Cerebellar cortex (tissue), 1 donor: ENCODE results near the gene SLC24A3.
"Not testable (repeated sequence)": the region's sequence is repeated elsewhere in the genome, so short reads cannot be mapped to it uniquely, and the experiment has no call there.

ENCODE experiments used
- DNase-seq: peaks from one replicate; pipeline ENCODE4 v3.0.0-alpha.2; 2015; ENCODE audit warnings: low spot score

SLC24A3 gene

GRCh38 chr20:19678591-19678990, 466.1 kb downstream of the SLC24A3 start:
- DNase-seq = not testable (repeated sequence)

- no peak for DNase-seq
Measured at GRCh38 chr20:19679900-19680495, 467.6 kb downstream of the SLC24A3 start.

DNA sequence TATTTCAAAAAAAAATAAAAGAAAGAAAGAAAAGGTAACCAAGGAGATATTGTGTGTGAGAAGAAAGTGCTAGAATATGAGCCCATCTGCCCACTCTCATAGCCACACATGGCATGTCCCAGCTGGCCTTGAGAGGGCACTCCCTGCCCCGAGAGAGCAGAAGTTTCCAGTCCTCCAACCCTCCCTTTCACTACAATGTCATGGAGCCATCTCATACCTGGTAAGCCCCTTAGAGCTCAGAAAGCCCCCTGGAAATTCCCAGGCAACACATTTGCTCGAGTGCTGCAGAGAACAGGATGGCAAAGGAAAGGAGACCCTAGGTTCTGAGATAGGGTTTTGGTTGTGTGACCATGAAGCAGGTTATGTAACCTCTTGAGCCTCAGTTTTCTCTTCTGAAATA, 469.8 kb downstream of the SLC24A3 start:
- no peak for DNase-seq

- no peak for DNase-seq
Measured at GRCh38 chr20:19683188-19683587, 470.7 kb downstream of the SLC24A3 start.

GRCh38 chr20:19683822-19684221, 471.4 kb downstream of the SLC24A3 start:
- DNase-seq = no peak

- DNase-seq = peak; percentile 16
Measured at GRCh38 chr20:19688031-19688806, 475.8 kb downstream of the SLC24A3 start.

DNA sequence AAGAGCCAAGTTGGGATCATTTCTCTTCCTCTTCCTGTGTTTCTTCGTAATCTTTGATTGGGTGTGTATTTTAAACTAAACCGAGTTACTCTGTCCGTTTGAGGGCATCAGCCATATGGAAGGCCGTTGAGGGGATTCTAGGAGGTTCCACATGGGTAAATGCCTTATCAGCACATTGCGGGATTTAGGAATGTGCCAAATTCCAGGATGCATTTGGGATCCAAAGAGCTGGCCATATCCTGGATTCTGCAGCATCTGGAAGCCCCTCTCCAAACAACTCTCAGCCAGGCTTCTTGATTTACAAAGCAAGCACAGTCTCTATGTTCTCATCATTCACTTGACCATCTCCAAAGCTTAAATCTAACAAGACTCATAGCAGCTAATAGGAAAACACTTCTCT, 478.0 kb downstream of the SLC24A3 start:
- DNase-seq = no peak

DNA sequence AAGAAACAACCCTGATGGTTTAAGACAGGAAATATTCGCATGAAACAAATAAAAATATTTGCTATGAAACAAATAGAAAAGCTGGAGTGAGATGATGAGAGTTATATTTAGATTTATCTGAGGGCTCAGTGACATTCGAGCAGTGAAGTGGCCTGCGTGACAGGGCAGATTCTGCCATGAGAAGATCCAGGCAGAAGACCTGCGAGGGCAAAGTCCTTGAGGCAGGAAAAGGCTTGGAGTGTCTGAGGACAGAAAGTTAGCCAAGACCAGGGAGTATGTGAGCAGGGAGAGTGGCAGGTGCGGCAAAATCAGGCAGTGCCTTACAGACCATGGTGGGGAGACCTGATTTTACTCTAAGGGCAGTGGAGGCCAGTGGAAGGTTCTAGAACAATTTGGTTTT, 478.7 kb downstream of the SLC24A3 start:
- no peak for DNase-seq

DNA sequence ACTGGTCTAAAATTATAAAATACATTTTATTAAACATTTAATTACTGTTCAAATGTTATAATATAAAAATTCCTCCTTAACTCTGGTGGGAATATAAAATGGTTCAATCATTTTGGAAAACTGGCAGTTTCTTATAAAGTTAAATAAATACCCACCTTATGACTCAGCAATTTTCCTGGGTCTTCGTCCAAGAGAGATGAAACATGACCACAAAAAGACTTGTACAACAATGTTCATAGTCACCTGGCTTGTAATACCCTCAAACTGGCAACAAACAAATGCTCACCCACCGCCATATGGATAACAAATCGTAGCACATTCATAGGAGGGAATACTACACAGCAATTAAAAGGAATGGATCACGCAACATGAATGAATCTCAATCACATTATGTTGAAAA, 479.7 kb downstream of the SLC24A3 start:
- DNase-seq = no peak

DNA sequence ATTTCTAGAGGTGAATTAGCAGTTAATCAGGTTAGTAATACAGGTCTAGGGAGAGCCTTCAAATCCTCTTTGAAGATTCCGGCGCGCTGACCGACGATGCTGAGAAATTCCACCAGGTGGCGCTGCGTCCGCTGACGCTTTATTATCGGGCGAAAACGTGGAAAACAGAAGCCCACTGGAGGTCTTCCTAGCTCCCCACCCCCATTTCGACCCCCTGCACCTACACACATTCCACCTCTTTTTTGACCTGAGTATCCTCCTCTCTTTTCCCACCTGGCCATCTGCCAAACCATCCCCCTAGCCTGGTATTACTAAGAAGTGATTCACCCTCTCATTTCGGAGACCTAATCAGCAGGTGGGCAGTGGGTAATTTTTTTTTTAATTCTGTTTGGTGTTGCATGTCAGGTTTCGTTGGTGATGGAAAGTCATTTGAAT, 480.3 kb downstream of the SLC24A3 start:
- DNase-seq = peak; percentile 23

DNA sequence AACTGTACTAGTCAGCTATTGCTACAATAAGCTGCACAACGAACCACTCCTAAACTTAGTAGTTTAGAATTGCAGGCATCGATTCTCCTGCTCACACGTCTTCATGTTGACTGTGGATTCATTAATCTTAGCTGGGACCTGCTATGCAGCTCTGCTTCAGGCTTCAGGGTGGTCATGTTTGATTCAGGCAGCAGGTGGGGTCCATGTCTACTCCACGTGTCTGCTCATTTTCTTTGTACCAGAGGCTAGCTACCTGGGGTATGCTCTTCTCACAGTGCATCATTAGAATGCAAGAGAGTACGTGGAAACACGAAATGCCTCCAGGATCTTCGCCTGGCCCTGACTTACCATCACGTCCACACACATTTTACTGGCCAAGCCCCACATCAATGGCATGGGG, 481.1 kb downstream of the SLC24A3 start:
- DNase-seq = no peak

DNA sequence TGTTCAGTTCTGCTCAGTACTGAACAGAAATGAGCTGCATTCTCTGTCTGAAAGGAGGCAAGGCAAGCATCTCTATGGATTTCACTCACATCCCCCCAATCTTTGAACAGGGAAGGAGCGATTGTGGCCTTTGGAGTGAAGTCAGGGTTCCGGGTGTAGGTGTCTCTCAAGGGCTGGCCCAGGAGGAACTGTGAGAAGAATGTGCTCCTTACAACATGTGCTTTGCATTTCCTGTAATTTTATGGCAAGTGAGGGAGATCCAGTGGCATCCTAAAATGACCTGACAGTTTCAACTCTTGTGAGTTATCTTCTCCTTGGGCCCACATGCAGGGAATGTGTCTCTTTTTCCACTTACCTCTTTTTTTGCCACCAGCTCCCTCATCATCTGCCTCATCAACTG, 482.6 kb downstream of the SLC24A3 start:
- no peak for DNase-seq

- DNase-seq = no peak
Measured at GRCh38 chr20:19696620-19697019, 484.2 kb downstream of the SLC24A3 start.

DNA sequence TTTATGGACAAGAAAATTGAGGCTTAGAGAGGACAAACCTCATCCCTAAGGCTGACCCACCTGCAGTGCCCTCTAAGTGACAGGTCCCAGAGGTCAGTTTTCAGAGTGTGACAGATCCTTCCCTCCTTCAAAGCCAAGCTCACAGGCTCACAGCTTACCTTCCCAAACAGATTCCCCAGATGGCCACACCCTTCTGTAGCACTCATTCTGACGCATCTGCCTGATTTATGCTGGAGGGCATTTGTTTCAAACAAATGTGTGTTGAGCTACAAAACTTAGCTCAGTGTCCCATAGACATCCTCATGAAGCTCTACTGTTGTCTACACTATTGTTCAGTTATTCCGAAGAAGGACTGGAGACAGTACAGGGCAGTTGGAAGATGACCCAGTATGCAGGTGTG, 485.0 kb downstream of the SLC24A3 start:
- no peak for DNase-seq

GRCh38 chr20:19699180-19699971, 486.9 kb downstream of the SLC24A3 start:
- DNase-seq = no peak

GRCh38 chr20:19701429-19701828, 489.0 kb downstream of the SLC24A3 start:
- DNase-seq = no peak

DNA sequence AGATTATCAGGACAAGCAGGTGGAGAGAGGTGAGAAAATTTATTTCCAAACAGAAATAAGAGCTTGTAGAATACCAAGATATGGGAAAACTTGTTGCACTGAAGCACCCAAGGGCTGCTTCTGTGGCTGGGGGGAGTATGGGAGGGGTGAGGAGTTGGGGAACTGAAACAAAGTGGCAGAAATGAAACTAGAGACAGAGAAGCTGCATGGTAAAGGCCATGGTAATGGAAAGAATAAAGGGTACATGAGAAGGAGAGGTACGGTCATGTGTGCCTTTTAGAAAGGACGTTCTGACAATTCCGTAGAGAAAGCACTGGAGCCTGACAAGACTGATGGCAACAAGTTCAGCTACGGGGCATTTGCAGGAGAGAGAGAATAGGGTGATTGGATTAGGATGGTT, 494.0 kb downstream of the SLC24A3 start:
- no peak for DNase-seq

DNA sequence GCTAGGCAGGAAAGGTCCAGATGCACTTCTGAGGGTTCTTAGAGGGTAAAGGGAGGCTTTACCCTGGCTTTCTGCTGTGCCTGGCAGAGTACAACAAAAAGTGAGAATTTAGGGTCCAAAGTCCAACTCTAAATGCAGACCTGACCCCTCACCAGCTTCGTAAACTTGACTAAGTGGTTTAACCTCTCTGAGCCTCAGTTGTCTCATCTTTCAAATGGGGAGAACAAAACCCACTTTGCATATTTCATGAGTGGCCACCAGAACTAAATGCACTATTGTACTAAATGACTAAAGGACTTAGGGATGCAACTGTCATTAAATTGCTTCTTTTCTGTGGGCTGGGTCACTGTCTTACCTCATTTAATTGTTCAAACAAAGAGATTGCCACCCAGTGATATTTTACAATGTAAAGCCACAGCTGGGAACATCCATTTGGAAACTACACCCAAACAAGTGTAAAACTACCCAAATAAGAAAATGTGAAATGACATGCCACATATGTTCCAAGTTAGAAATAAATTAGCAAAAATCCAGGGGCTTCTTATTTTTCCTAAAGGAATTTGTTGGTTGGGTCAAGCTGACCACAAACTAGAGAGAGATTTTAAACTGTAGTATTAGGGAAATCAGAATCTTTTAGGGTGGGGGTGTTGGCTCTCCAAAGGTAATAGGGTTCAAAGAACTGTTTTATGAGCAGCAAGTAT, 497.3 kb downstream of the SLC24A3 start:
- DNase-seq = no peak

DNA sequence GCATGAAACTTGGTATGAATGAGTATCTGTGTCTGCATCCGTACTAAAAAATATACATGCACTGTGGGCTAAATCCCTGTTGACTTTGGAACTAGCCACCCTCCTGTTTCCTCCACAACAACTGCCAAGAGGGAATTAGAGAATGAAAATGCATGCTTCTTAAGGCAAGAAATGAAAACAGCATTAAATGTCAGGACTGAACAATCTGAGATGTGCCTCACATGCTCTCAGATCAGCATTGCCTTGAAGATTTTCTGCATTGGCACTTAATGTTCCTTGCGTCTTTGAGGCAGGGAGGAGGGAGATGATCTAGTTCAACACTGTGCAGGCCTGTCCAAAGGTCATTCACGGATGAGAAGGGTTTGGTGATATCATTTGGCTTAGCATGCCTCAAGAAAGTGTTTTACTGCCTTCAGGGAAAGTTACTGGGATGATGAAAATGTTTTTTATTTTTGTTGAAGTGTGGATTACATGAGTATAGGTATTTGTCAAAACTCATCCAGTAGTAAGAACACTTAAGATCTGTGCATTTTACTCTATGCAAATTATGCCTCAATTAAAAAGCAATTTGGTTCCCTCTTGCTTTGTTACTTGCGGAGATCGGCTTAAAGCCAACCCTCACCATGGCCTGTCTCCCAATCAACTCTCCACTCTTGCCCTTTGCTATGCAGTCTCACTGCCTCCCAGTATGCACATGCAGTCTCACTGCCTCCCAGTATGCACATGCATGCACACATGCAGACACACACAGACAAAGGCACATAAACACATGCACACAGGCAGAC, 498.1 kb downstream of the SLC24A3 start:
- no peak for DNase-seq

- DNase-seq = no peak
Measured at GRCh38 chr20:19711126-19711525, 498.7 kb downstream of the SLC24A3 start.

DNA sequence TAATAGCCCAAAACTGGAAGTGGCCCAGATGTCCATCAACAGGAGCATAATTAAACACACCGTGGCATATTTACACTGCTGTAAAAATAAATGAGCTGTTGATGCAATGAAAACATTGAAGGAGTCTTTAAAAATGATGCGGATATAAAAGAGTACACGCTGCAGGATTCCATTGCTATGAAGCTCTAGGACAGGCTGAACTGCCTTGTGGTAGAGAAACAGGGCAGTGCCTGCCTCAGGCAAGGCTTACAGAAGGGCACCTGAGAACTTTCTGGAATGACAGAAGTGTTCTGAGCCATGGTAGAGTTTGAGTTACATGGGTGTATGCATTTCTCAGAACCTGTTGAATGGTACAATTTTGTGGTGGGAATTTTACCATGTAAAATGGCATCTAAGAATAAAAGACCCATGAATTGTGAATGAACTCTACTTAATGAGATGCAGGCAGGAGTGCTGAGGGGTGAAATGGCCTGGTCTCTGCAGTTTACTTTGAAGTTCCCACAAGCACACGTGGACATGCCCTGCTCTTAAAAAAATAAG, 500.3 kb downstream of the SLC24A3 start:
- no peak for DNase-seq
